CD14-positive monocyte (primary cell): ENCODE measurements around the gene SIGMAR1. TPM values are rescaled to one million over a fixed set of nuclear protein-coding genes. Genes with fewer than 3 reads are reported as not detected.

ENCODE experiments used
- DNase-seq, 3 donors: peaks; one replicate each; pipeline ENCODE4 v3.0.0-alpha.2; 2011 to 2022
- H2AFZ ChIP-seq: 2 replicates; pipeline ENCODE4 v1.6.0; 2012; ENCODE audit warnings: mild to moderate bottlenecking, low read depth, low read length, inconsistent platforms; ENCODE audit not compliant: insufficient read depth, poor library complexity, severe bottlenecking
- H3K27ac ChIP-seq, 2 donors: 1 replicate in 1 of 2; 2 replicates in 1 of 2; pipeline ENCODE4 v1.5.1; 2012 to 2013; ENCODE audit warnings: low read length in 2 of 2, control low read depth in 1 of 2, inconsistent platforms in 1 of 2, low read depth in 1 of 2, mild to moderate bottlenecking in 1 of 2
- H3K27me3 ChIP-seq, 2 donors: one replicate each; pipeline versions ENCODE4 v1.6.0 to v1.6.1; 2011 to 2013; ENCODE audit warnings: low read length in 2 of 2; ENCODE audit not compliant: control insufficient read depth in 2 of 2, insufficient read depth in 2 of 2
- H3K36me3 ChIP-seq, 2 donors: replicated peaks in 1 of 2; 1 replicate in 1 of 2; 2 replicates in 1 of 2; pipeline versions ENCODE4 v1.5.1 to v1.6.1; 2012 to 2013; ENCODE audit warnings: low read length in 2 of 2, control low read depth in 1 of 2, inconsistent platforms in 1 of 2, mild to moderate bottlenecking in 1 of 2; ENCODE audit not compliant: insufficient read depth in 2 of 2, control insufficient read depth in 1 of 2
- H3K4me1 ChIP-seq, 2 donors: 1 replicate in 1 of 2; 2 replicates in 1 of 2; pipeline versions ENCODE4 v1.5.1 to v1.6.1; 2012 to 2013; ENCODE audit warnings: low read length in 2 of 2, control low read depth in 1 of 2, inconsistent platforms in 1 of 2, mild to moderate bottlenecking in 1 of 2, moderate library complexity in 1 of 2; ENCODE audit not compliant: insufficient read depth in 2 of 2, control insufficient read depth in 1 of 2
- H3K4me2 ChIP-seq: replicated peaks from 2 replicates; pipeline ENCODE3; 2012; ENCODE audit warnings: low read length, moderate library complexity, mild to moderate bottlenecking; ENCODE audit not compliant: poor library complexity, severe bottlenecking; ENCODE audit errors: extremely low read depth
- H3K4me3 ChIP-seq, 3 experiments: fragments of 200-600 bp in 1 of 3; sonication (generic) in 1 of 3; replicated peaks in 1 of 3; 1 replicate in 2 of 3; 2 replicates in 1 of 3; pipeline ENCODE4 v1.5.1; 2011 to 2013; ENCODE audit warnings: low read length in 3 of 3, mild to moderate bottlenecking in 3 of 3, control low read depth in 2 of 3, low read depth in 2 of 3, inconsistent platforms in 1 of 3, moderate library complexity in 1 of 3
- H3K79me2 ChIP-seq: 2 replicates; pipeline ENCODE4 v1.6.0; 2012; ENCODE audit warnings: mild to moderate bottlenecking, control low read depth, inconsistent platforms, low read length, moderate library complexity; ENCODE audit not compliant: insufficient read depth
- H3K9ac ChIP-seq: 2 replicates; pipeline ENCODE4 v1.6.0; 2017; ENCODE audit warnings: low read length, mild to moderate bottlenecking; ENCODE audit not compliant: insufficient read depth, poor library complexity, severe bottlenecking
- H3K9me3 ChIP-seq, 2 donors: replicated peaks in 1 of 2; 1 replicate in 1 of 2; 2 replicates in 1 of 2; pipeline versions ENCODE4 v1.5.1 to v1.6.1; 2012 to 2013; ENCODE audit warnings: low read length in 2 of 2, control low read depth in 1 of 2; ENCODE audit not compliant: control insufficient read depth in 1 of 2, insufficient read depth in 1 of 2
- H4K20me1 ChIP-seq: 2 replicates; pipeline ENCODE4 v1.6.0; 2012; ENCODE audit warnings: mild to moderate bottlenecking, low read length, control low read depth, moderate library complexity; ENCODE audit not compliant: insufficient read depth
- H3K27ac Mint-ChIP-seq, 7 donors: one replicate each; pipeline ENCODE4 v1.8.0; 2020; ENCODE audit warnings: mild to moderate bottlenecking in 7 of 7, mixed read lengths in 7 of 7, moderate library complexity in 6 of 7, inconsistent platforms in 2 of 7
- H3K27me3 Mint-ChIP-seq, 3 donors: one replicate each; pipeline ENCODE4 v1.8.0; 2021 to 2022; ENCODE audit warnings: low read depth in 3 of 3, mild to moderate bottlenecking in 3 of 3, mixed read lengths in 3 of 3, moderate library complexity in 3 of 3, inconsistent platforms in 1 of 3
- H3K36me3 Mint-ChIP-seq, 2 donors: one replicate each; pipeline ENCODE4 v1.8.0; 2020; ENCODE audit warnings: mixed read lengths in 2 of 2, inconsistent platforms in 1 of 2, mild to moderate bottlenecking in 1 of 2
- H3K4me1 Mint-ChIP-seq: one replicate; pipeline ENCODE4 v1.8.0; 2020; ENCODE audit warnings: mild to moderate bottlenecking, mixed read lengths
- H3K4me3 Mint-ChIP-seq, 2 donors: one replicate each; pipeline ENCODE4 v1.8.0; 2020; ENCODE audit warnings: mild to moderate bottlenecking in 2 of 2, mixed read lengths in 2 of 2, moderate library complexity in 1 of 2
- H3K9me3 Mint-ChIP-seq, 7 donors: one replicate each; pipeline ENCODE4 v1.8.0; 2020 to 2022; ENCODE audit warnings: mixed read lengths in 7 of 7, mild to moderate bottlenecking in 6 of 7, moderate library complexity in 6 of 7, inconsistent platforms in 2 of 7
- WGBS: methylation state at CpG from one replicate; pipeline ENCODE4 v1.1.5; 2013; ENCODE audit warnings: missing lambda C conversion rate; ENCODE audit not compliant: insufficient coverage; 5-methylcytosine and 5-hydroxymethylcytosine counted together
- intact Hi-C, 2 donors: fragments of 100-400 bp; cut with micrococcal nuclease; formaldehyde crosslinking; loops; one replicate each; pipeline versions ENCODE4 v1.15.0 to v1.15.1; 2023
- polyA plus RNA-seq, 3 donors: library from polyadenylated mRNA; depleted of rRNA in 1 of 3; unstranded in 2 of 3; stranded (reverse) in 1 of 3; fragments of 300-500 nt in 2 of 3; fragments of >200 nt in 1 of 3; fragmentation: Illumina TruSeq in 2 of 3; gene quantifications; 1 replicate in 2 of 3; 2 replicates in 1 of 3; pipeline ENCODE4 v1.2.3, GENCODE V29; 2012 to 2021
- TF ChIP-seq, protein P1 (sequence below): fragments of 200-600 bp; IDR thresholded peaks from one replicate; pipeline ENCODE4 v1.8.0; 2022; ENCODE audit warnings: antibody characterized with exemption, mild to moderate bottlenecking

Gene SIGMAR1
- polyA plus RNA-seq, 3 donors = 26.6 to 59.6 (median 49.5) TPM

DNA sequence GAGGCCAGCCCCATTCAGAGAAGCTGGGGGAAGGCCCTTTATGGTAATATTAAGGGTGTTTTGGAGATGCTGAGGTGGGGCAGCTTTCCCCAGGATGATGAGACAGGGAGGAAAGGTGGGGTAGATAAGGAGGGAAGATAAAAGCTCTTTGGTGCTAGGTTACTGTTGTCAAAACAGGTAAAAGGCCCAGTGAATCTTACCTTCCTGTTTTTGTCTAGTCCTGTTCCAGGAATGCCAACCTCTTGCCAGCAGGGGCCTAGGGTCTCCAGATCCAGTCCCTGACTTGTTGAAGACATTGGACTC, 25.7 kb upstream of the SIGMAR1 start:
- Histone ChIP-seq H3K4me1 (peaks cover 16 to 19% of the 10 kb centered on the region in 2 donors), H3K36me3 (no peaks in the 10 kb centered on the region), H3K79me2 (peaks cover 20% of the 10 kb centered on the region), H4K20me1 (no peaks in the 10 kb centered on the region), H3K4me3 (no peak overlapping the region), H2AFZ (no peak overlapping the region), H3K27me3 (no peaks in the 10 kb centered on the region), H3K4me2 (no peak overlapping the region), H3K9ac (no peak overlapping the region), H3K27ac (no peak overlapping the region), H3K9me3 (no peaks in the 10 kb centered on the region)
- H3K4me3 Mint-ChIP-seq = no peak overlapping the region
- H3K36me3 Mint-ChIP-seq = peaks cover 7 to 10% of the 10 kb centered on the region in 2 donors
- H3K27ac Mint-ChIP-seq = no peak overlapping the region
- peaks cover 0 to 3% (median 3%) of the 10 kb centered on the region in 3 donors for H3K27me3 Mint-ChIP-seq
- intact Hi-C loops = loop anchor here (10.0 kb wide), 2 partner anchors 322 to 452 kb away; partner anchors contain the start of genes ATOSB (in 1 of the 2) and DNAJB5 (in 1 of the 2)
- H3K4me1 Mint-ChIP-seq = peaks cover 26% of the 10 kb centered on the region
- TF ChIP-seq, protein P1, sequence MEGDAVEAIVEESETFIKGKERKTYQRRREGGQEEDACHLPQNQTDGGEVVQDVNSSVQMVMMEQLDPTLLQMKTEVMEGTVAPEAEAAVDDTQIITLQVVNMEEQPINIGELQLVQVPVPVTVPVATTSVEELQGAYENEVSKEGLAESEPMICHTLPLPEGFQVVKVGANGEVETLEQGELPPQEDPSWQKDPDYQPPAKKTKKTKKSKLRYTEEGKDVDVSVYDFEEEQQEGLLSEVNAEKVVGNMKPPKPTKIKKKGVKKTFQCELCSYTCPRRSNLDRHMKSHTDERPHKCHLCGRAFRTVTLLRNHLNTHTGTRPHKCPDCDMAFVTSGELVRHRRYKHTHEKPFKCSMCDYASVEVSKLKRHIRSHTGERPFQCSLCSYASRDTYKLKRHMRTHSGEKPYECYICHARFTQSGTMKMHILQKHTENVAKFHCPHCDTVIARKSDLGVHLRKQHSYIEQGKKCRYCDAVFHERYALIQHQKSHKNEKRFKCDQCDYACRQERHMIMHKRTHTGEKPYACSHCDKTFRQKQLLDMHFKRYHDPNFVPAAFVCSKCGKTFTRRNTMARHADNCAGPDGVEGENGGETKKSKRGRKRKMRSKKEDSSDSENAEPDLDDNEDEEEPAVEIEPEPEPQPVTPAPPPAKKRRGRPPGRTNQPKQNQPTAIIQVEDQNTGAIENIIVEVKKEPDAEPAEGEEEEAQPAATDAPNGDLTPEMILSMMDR = no peak
- no peak for DNase-seq
- peaks cover 0 to 3% (median 2%) of the 10 kb centered on the region in 7 donors for H3K9me3 Mint-ChIP-seq

DNA sequence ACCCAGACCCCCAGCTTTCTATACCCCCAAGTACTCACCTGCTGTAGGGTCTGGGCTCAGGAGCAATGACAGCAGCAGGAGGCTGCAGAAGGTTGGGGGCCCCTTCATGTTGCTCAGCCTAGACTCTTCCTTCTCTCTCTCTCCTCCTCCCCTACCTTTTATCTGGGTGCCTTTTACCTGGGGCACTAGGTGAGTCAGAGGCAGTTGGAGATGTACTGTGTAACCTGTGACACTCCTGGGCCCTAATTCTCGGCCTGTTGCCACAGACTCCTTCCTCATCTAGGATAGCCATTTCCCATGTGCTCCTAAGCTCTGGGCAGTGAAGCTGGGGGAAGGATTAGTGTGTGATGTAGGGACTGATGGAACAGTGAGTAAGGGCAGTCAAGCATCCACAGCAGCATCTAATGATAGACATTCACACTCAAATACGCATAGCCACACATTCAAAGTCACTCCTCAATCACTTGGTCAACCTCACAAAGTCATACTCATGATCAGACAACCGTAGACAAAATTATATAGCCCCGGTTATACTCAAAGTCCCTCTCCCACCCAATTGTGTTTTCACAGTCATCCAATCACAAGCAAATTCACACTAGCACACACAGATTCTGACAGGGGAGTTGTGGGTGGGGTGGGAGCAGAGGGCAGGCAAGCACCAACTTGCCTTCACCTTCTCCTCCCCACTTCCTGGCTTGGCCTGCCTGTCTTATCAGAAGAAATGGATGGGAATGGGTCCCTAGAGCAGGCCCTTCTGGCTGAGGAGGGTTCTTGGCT, 25.1 kb upstream of the SIGMAR1 start, which contains the start of gene CCL27:
TSS of gene CCL27 (minus strand) at position 132 of the 777 bp plus-strand sequence. CDS start at position 108, 24 bp downstream.
- H3K4me3 Mint-ChIP-seq = no peak within 1 kb of the TSS
- H3K27ac Mint-ChIP-seq = peak within 1 kb of the TSS in 1 of 7 donors; percentile 38
- H3K36me3 Mint-ChIP-seq = peaks cover 4 to 5% of the 10 kb centered on the region in 2 donors
- Histone ChIP-seq H3K9me3 (no peaks in the 10 kb centered on the region), H3K36me3 (no peaks in the 10 kb centered on the region), H3K4me1 (peaks cover 16 to 19% of the 10 kb centered on the region in 2 donors), H3K27me3 (no peaks in the 10 kb centered on the region), H3K79me2 (peaks cover 15% of the 10 kb centered on the region), H2AFZ (no peak within 1 kb of the TSS), H3K9ac (no peak within 1 kb of the TSS), H3K4me2 (no peak within 1 kb of the TSS), H3K4me3 (no peak within 1 kb of the TSS), H3K27ac (no peak within 1 kb of the TSS), H4K20me1 (no peaks in the 10 kb centered on the region)
- peaks cover 0 to 3% (median 3%) of the 10 kb centered on the region in 3 donors for H3K27me3 Mint-ChIP-seq
- DNase-seq = no peak
- peaks cover 0 to 3% (median under 1%) of the 10 kb centered on the region in 7 donors for H3K9me3 Mint-ChIP-seq
- intact Hi-C loops = loop anchor here (10.0 kb wide), 2 partner anchors 322 to 452 kb away; partner anchors contain the start of genes ATOSB (in 1 of the 2) and DNAJB5 (in 1 of the 2)
- TF ChIP-seq, protein P1 = no peak
- peaks cover 24% of the 10 kb centered on the region for H3K4me1 Mint-ChIP-seq
- WGBS = 100% methylated on average over 1 of the region's 4 CpGs
